HAP-1 (cell line): Measurements from ENCODE around the gene SCNN1A.
A peak's percentile ranks its signal among the peaks of the same experiment; 100 is the strongest.

ENCODE experiments used
- DNase-seq, 2 experiments: peaks; one replicate each; pipeline ENCODE4 v3.0.0-alpha.2; 2016 to 2020; ENCODE audit warnings: low spot score in 2 of 2
- H3K27me3 ChIP-seq: fragments of 250-450 bp; sonication (Bioruptor Pico); 2 replicates; pipeline ENCODE4 v1.5.1; 2020; ENCODE audit warnings: low read depth, mild to moderate bottlenecking, moderate library complexity
- H3K36me3 ChIP-seq: fragments of 250-450 bp; sonication (Bioruptor Pico); replicated peaks from 2 replicates; pipeline ENCODE4 v1.5.1; 2020; ENCODE audit warnings: mild to moderate bottlenecking
- H3K4me1 ChIP-seq: fragments of 250-450 bp; sonication (Bioruptor Pico); 2 replicates; pipeline ENCODE4 v1.5.1; 2020; ENCODE audit warnings: mild to moderate bottlenecking
- H3K4me3 ChIP-seq: fragments of 250-450 bp; sonication (Bioruptor Pico); 2 replicates; pipeline ENCODE4 v1.5.1; 2020; ENCODE audit warnings: mild to moderate bottlenecking, moderate library complexity
- H3K9me3 ChIP-seq: fragments of 250-450 bp; sonication (Bioruptor Pico); 2 replicates; pipeline ENCODE4 v1.5.1; 2020; ENCODE audit warnings: mild to moderate bottlenecking, moderate library complexity
- in situ Hi-C: fragments of 300-500 bp; cut with MboI; formaldehyde crosslinking; loops from 3 replicates; pipeline ENCODE4 v1.14.3; 2020; ENCODE audit warnings: low sequenced_read_pairs, inconsistent platforms, mixed read lengths

The SCNN1A gene

DNA sequence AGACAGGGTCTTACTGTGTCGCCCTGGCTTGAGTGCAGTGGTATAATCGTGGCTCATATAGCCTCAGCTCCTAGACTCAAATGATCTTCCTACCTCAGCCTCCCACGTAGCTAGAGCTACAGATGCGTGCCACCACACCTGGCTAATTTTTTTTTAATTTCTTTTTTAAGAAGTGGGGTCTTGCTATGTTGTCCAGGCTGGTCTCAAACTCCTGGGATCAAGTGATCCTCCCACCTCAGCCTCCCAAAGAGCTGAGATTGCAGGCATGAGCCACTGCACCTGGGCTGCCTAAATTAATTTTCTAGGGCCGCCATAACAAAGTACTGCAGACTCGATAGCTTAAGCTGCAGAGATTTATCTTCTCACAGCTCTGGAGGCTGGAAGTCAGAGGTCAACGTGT is 17.7 kb upstream of the SCNN1A start:
- no peaks in the 10 kb centered on the region for H3K36me3 ChIP-seq
- no peaks in the 10 kb centered on the region for H3K27me3 ChIP-seq
- DNase-seq: no peak
- H3K4me3 ChIP-seq: no peak overlapping the region
- H3K9me3 ChIP-seq: no peaks in the 10 kb centered on the region
- H3K4me1 ChIP-seq: peaks cover 11% of the 10 kb centered on the region
- in situ Hi-C loops: no loop called here

DNA sequence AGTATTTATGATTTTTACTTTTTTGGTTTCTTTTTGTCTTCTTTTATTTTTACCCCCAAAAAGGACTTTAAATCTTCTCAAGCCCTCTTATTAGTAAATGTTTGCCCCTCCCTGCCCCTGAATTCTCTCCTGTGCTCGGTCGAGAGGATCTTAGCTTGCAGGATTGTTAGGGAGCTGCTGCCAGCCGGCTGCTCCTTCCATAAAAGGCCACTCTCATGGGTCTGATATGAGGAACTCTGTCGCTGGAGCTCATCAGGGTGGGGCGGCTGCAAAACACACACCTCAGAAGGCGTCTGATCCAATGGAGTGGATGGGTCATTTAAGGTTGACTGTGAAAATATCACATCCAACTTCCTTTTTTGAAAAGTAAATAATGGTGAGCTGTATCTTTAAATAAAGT is 17.1 kb upstream of the SCNN1A start:
- H3K4me3 ChIP-seq: no peak overlapping the region
- peaks cover 11% of the 10 kb centered on the region for H3K4me1 ChIP-seq
- no peak for DNase-seq
- no peaks in the 10 kb centered on the region for H3K9me3 ChIP-seq
- H3K27me3 ChIP-seq: no peaks in the 10 kb centered on the region
- H3K36me3 ChIP-seq: no peaks in the 10 kb centered on the region
- in situ Hi-C loops: no loop called here

DNA sequence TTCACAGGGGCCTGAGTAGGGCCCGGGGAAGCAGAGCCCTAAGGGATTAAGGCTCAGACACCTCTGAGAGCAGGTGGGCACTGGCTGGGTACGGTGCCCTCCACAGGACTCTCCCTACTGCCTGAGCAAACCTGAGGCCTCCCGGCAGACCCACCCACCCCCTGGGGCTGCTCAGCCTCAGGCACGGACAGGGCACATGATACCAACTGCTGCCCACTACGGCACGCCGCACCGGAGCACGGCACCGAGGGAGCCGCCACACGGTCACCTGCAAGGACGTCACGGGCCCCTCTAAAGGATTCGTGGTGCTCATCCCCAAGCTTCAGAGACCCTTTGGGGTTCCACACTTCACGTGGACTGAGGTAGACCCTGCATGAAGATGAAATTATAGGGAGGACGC is 15.7 kb upstream of the SCNN1A start:
- Histone ChIP-seq H3K4me3 (no peak overlapping the region), H3K9me3 (no peaks in the 10 kb centered on the region), H3K27me3 (no peaks in the 10 kb centered on the region), H3K36me3 (no peaks in the 10 kb centered on the region), H3K4me1 (peaks cover 4% of the 10 kb centered on the region)
- no peak for DNase-seq
- in situ Hi-C loops: no loop called here

DNA sequence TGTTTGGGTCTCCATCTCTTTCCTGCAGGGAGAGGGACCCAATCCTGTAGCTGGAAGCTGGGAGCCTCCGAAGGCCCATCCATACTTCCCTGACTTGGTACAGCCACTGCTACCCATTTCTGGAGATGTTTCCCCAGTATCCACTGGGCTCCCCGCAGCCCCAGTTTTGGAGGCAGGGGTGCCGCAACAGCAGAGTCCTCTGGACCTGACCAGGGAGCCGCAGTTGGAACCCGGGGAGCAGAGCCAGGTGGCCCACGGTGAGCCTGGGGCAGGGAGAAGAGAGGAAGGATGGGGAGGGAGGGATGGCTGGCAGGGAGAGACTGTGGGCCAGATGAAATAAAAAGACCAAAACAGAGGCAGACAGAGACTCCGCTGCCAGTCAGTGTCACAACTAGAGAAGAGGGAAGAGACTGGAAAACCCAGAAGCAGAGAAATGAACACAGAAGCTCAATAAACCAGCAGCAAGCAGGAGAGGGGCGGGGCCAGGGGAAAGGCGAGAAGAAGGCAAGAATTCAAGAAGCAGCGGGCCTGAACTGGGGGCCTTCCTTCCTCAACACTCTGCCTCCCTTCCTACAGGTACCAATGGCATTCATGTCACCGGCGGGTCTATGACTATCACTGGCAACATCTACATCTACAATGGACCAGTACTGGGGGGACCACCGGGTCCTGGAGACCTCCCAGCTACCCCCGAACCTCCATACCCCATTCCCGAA is 14.9 kb upstream of the SCNN1A start:
- in situ Hi-C loops: no loop called here
- DNase-seq: no peak
- H3K4me1 ChIP-seq: no peaks in the 10 kb centered on the region
- no peaks in the 10 kb centered on the region for H3K27me3 ChIP-seq
- H3K9me3 ChIP-seq: no peaks in the 10 kb centered on the region
- no peak overlapping the region for H3K4me3 ChIP-seq
- H3K36me3 ChIP-seq: no peaks in the 10 kb centered on the region

DNA sequence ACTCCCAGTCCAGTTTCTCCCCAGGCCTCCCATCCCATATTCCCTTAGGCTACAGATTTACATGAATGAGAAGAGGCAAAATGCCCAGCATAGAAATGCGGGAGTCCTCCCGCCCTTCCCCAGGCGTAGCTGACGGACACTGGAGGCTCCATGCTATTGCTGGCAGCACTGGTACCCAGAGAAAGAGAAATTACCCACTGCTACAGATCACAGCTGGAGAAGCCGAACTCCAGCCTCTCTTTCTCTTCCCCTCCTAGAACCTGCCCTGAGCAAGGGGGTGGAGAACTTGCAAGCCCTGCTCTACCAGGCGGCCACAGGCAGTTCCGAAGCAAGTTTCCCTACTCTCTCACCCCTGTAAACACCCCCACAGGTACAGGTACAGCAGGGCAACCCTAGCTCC is 12.2 kb upstream of the SCNN1A start:
- H3K27me3 ChIP-seq: no peaks in the 10 kb centered on the region
- no peaks in the 10 kb centered on the region for H3K36me3 ChIP-seq
- no peaks in the 10 kb centered on the region for H3K4me1 ChIP-seq
- in situ Hi-C loops: no loop called here
- H3K9me3 ChIP-seq: no peaks in the 10 kb centered on the region
- H3K4me3 ChIP-seq: no peak overlapping the region
- no peak for DNase-seq

GRCh38 chr12:6386491-6386890 is 11.1 kb upstream of the SCNN1A start:
- no peaks in the 10 kb centered on the region for H3K27me3 ChIP-seq
- H3K4me3 ChIP-seq: no peak overlapping the region
- no peaks in the 10 kb centered on the region for H3K36me3 ChIP-seq
- in situ Hi-C loops: no loop called here
- no peak for DNase-seq
- H3K4me1 ChIP-seq: no peaks in the 10 kb centered on the region
- no peaks in the 10 kb centered on the region for H3K9me3 ChIP-seq

DNA sequence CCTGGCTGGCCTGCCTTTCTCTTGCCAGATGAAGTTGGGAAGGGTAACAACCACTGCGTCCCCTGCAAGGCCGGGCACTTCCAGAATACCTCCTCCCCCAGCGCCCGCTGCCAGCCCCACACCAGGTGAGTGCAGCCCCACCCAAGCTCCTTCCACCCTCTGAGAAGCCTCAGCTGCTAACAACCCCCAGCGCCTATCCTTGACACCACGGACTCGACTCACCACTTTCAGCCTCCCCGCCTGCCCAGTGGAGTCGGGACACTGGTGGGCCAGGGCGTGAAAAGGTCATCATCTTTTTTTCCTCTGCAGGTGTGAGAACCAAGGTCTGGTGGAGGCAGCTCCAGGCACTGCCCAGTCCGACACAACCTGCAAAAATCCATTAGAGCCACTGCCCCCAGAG is 10.7 kb upstream of the SCNN1A start:
- Histone ChIP-seq H3K4me1 (no peaks in the 10 kb centered on the region), H3K4me3 (no peak overlapping the region), H3K36me3 (no peaks in the 10 kb centered on the region), H3K27me3 (no peaks in the 10 kb centered on the region), H3K9me3 (no peaks in the 10 kb centered on the region)
- no peak for DNase-seq
- in situ Hi-C loops: no loop called here

- in situ Hi-C loops: no loop called here
- DNase-seq: no peak
- no peaks in the 10 kb centered on the region for H3K4me1 ChIP-seq
- no peaks in the 10 kb centered on the region for H3K27me3 ChIP-seq
- H3K9me3 ChIP-seq: no peaks in the 10 kb centered on the region
- peak overlapping the region; percentile 11; the same call in 1 of the 2 replicates for H3K4me3 ChIP-seq
- H3K36me3 ChIP-seq: no peaks in the 10 kb centered on the region
Observed at GRCh38 chr12:6384499-6385436, 9.4 kb upstream of the SCNN1A start.

DNA sequence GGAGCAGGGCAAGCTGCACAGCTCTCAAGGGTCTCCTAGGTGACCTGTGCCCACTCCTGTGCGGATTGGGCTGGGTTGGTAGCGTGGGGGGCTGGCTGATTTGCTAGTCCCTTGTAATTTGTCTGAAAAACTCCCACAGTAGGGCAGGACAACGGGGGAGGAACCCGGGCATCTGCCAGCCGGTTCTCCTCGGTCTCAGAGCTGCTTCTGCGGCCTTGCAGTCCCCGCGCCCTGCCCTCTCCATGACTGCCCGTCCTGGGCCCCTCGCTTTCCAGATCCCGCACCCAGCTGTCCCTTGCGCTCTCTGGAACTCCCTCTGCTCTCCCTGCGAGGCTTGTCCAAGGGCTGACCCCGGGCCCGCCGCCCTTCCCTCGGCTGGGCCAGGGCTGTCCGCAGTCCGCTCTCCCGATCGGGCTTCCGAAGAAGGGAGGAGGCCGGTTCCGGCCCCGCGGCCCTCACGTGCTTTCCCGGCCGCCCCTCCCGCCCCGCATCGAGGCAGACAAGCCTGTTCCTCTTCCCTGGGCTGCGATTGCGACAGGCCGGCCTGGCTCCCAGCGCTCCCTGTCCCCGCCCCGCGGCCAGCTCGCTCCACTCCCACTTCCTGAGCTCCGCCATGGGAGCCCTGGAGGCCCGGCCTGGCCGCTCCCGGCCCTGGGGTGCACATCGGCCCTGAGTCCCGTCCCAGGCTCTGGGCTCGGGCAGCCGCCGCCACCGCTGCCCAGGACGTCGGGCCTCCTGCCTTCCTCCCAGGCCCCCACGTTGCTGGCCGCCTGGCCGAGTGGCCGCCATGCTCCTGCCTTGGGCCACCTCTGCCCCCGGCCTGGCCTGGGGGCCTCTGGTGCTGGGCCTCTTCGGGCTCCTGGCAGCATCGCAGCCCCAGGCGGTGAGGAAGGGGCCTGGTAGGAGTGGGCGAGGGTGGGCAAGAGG is 8.5 kb upstream of the SCNN1A start, which contains the start of gene LTBR:
LTBR (plus strand) TSS at position 591 of the 927 bp plus-strand sequence; CDS start at position 788, 197 bp downstream.
- Histone ChIP-seq H3K4me1 (no peaks in the 10 kb centered on the region), H3K4me3 (peak within 1 kb of the TSS; percentile 11; the same call in 1 of the 2 replicates), H3K9me3 (no peaks in the 10 kb centered on the region), H3K27me3 (no peaks in the 10 kb centered on the region), H3K36me3 (no peaks in the 10 kb centered on the region)
- in situ Hi-C loops: no loop called here
- DNase-seq: peak in 1 of 2 experiments; percentile 63

- Histone ChIP-seq H3K4me3 (no peak overlapping the region), H3K27me3 (no peaks in the 10 kb centered on the region), H3K36me3 (no peaks in the 10 kb centered on the region), H3K4me1 (no peaks in the 10 kb centered on the region), H3K9me3 (no peaks in the 10 kb centered on the region)
- no peak for DNase-seq
- in situ Hi-C loops: no loop called here
Observed at GRCh38 chr12:6382982-6383381, 7.6 kb upstream of the SCNN1A start.

DNA sequence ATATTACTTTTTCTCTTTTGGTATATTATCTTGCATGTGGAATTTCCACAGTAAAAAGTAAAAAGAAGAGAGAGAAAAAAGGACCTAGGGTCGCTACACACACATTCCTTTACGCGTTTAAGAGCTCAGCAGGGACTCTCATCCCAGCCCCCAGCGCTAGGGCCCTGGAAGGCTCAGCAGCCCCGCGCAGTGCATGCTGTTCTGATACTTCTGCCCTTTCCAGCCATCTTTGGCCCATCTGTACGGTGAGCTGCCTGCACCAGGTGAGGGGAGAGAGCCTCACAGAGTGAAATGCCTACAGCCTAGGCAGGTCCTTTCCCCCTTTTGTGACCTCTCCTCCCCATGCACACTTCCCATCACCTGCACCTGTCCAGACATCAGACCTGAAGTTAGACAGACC is 7.0 kb upstream of the SCNN1A start:
- Histone ChIP-seq H3K36me3 (no peaks in the 10 kb centered on the region), H3K9me3 (no peaks in the 10 kb centered on the region), H3K27me3 (no peaks in the 10 kb centered on the region), H3K4me3 (no peak overlapping the region), H3K4me1 (no peaks in the 10 kb centered on the region)
- in situ Hi-C loops: no loop called here
- no peak for DNase-seq

GRCh38 chr12:6380141-6381121 is 5.1 kb upstream of the SCNN1A start:
- in situ Hi-C loops: no loop called here
- Histone ChIP-seq H3K9me3 (no peaks in the 10 kb centered on the region), H3K36me3 (no peaks in the 10 kb centered on the region), H3K4me3 (no peak overlapping the region), H3K27me3 (no peaks in the 10 kb centered on the region), H3K4me1 (no peaks in the 10 kb centered on the region)
- no peak for DNase-seq
